GM19467 (cell line): ENCODE measurements around the gene IGSF11.
"Not testable (repeated sequence)": the region's sequence is repeated elsewhere in the genome, so short reads cannot be mapped to it uniquely, and the experiment has no call there.

Source experiments
- ATAC-seq: cut with Tn5 transposase; IDR thresholded peaks from one replicate; pipeline ENCODE4 v1.9.1; 2021; ENCODE audit warnings: mild to moderate bottlenecking, moderate library complexity; ENCODE audit not compliant: unreplicated experiment

The IGSF11 gene

DNA sequence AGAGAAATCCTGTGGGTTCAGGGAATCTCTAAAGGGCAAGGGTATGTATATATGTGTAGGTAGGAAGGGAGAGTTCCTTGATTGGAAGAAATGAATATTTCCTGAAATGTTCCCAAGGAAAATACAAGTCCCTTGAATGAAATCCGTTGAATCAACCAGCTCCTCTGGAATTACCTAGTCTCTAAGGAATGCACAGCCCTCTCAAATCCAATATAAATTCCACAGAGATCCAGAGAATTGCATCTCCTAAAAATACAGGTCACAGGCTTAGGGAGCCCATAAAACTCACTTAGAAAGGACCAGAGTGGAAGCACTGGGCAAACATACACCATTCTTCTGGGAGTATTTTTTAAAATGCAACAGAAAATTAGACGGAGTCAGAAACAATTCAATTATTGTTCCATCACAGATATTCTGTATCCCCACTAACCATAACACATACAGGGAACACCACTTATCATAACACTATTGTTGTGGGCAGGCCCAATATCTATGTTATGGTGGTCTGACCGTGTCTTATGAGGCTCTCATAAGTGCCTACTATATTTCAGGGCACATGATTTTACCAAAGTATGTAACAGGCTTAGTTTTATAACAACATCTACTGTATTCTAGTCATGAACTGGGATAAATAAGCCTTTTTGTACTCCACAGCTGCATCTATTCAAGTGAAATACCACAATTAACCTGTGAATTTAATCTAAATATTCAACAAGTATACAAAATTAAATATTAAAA is 43.7 kb downstream of the IGSF11 start:
- ATAC-seq = no peak

DNA sequence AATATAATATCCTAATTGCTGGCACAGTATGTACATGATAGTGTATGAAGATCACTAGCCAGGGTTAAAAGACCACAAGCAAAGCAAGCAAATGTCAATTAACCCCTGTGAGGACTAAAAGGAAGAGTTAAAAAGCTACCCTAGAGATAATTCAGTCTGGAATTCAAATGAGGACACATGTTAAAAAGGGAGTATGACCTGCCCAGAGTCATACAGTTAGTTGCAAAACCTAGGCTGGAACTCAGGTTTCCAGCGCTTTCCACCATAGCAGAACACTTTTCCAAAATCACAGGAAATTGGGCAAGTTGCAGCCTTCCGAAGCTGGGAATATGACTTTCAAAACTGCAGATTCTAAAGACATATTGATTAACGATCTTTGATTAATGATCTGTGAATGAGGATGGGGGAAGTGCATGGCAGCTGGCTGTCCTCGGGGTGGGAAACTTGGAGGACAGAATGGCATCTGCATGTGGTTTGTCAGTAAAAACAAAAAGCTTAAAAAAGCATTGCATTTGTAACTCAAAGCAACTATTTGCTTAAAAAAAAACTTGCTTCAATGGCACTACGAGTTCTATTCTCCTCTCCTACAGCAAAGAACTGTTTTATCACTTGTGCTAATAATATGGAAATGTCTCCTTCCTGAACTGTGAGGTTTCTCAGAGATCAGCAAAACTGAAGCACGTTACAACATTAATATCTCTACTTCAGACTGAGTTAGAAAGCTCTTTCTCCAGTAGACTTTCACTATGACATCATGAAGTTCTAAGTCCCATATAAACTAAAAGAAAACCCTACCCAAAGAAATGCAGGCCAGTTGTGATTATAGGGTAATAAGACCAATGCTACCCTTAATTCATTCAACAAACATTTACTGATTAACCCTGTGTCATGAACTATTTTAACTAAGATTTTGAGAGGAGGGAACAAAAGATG is 46.2 kb downstream of the IGSF11 start:
- ATAC-seq = no peak

DNA sequence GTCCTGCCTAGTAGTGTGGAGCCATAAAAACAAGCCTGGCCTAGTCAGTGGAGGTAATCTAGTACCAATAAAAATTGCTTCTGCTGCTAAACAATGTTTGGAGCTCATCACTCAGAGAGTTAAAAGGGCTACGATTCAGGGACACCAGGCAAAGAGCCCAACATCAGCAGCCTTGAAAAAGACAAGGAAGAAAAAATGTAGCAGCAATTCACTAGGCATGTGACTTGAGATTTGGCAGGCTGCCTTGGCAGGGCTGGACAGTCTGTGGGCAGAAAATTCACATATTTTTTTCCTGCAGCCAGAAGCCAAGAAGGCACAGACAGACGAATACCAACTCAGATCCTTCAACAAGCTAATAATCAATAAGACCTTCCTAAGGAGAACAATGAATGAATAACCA is 47.2 kb downstream of the IGSF11 start:
- no peak for ATAC-seq

DNA sequence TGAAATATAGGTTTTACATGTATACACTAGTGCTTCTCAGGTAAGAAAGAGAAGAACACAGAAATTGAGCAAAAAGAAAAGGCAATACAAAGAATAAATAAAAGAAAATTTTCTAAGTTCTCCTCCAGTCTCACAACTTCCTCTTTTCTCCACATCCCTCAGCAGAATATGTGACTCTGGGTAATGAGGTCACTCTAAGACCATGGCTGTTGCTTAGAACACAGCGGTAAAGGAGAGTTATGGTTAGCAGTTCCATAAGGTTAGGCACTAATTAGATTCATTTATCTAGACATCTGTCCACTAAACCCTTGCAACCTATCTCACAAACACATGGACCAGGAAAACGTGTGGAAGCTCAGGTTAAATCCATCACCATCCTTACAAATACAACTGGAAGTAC is 47.9 kb downstream of the IGSF11 start:
- ATAC-seq = no peak

DNA sequence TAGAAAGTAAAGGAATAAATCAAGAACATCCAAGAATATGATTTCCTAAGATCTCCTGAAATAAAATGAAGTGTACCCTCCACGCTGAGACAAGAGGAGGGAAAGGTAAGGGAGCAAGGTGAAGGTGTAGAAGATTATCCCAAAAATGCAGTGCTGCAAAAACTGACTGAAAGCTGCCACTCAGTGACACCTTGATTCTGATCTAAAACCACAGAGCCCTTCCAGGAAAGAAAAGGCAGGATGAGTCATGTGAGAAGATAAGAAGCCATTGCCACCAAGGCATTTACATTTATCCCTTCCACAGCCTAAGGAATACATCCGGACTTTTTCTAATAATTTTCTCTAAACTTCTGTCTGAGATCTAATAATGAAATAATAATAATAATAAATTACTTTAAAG is 49.9 kb downstream of the IGSF11 start:
- ATAC-seq = no peak

DNA sequence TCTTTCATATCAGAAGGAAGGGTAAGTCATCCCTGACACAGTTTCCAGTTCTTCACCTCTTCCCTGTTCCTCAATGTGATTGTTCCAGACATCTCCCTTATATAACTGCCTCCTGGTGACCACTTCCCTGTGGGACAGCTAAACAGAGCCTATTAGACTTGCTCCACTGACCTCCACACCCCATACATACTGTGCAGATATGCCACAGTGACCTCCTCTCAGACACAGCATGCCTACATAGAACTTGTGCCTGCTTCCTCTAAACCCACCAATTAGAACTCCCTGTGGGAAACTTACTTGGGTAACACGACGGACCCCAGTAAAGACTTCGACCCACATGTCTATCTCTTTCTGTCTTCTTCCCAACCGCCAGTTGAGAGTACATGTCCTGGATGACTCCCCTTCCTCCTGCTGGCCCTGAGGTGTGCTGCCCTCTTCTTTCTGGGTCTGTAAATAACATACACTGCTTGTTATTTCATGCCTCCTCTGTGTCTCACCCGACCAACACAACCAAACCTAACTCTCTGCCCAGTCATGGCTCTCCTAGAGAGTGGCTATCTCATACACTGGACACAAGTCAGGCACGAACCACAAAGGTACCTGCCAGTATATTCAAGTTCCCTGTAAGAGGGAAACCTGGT is 53.0 kb downstream of the IGSF11 start:
- no peak for ATAC-seq

DNA sequence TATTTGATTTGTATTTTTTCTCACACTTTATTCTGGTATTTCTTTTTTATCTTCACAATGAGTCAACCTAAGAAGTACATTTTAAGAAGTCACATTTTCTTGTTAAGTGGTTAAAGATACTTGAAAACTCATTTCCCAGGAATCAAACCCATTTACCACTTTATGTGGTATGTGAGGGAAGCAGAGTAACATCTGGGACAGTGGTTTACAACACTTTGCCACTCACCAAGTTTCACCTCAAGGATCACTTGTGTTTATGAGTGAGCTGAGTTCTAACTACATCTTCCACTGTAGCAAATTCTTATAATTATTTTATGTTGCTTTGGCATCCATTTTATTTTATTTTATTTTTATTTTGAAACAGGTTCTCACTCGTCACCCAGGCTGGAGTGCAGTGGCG is 53.8 kb downstream of the IGSF11 start:
- ATAC-seq = no peak

DNA sequence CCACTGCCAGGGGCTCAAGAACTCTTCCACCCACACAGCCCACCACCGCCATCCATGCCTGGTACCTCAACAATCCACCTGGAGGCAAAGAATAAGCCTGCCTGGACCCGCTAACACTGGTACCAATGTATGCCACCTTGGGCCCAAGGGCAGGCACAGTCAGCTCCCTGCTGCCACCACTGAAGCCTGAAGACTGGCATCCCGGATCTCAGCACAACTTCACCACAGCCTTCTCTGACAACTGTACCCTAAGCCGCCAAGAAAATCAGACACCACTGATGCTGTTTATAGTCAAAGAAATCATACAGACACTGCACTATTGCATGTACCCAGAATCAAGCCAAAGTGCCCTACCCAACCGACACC is 56.3 kb downstream of the IGSF11 start:
- ATAC-seq = no peak

DNA sequence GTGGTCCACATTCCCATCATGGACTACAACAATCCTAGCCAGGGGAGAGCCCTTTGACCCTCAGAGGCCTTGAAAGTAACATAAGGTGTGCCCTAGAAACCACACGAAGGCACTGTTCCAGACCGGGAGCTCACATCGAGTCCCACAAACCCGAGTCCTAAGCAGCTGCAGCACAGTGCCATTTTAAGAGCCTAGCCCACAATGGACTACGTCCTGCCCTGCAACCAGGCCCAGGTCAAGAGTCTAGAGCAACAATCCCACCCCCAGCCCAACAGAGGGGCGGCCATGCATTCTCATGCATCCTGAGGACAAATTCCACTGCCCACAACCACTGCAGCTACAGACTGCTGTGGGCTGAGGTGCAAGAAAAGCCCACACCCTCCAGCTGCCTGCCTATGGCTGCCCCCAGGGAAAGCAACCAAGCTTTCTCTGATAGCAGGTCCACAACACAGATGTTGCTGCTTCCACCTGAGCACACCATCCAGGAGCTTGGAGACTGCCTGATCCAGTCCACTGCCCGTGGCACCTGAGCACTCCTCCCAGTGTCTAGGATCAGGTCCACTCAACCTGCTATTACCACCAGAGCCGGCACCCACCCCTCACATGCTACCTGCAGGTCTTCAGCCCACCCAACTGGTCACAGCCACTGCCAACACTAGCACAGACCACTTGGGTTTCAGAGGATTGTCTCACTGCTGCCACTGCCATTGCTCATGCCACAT is 56.8 kb downstream of the IGSF11 start:
- ATAC-seq = no peak

- no peak for ATAC-seq
Measured at GRCh38 chr3:118977118-118977517, 57.5 kb downstream of the IGSF11 start.

DNA sequence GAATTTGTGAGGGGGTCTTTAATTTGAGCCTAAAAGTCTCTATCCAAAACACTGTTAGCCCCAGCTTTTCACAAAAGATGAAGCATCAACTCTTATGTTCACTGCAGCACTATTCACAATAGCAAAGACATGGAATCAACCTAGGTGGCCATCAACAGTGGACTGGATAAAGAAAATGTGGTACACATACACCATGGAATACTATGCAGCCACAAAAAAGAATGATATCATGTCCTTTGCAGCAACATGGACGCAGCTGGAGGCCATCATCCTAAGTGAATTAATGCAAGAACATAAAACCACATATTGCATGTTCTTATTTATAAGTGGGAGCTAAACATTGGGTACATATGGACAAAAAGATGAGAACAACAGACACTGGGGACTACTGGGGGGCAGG is 59.2 kb downstream of the IGSF11 start:
- not testable (repeated sequence) for ATAC-seq

- ATAC-seq = no peak
Measured at GRCh38 chr3:118974356-118975097, 60.1 kb downstream of the IGSF11 start.

GRCh38 chr3:118973050-118973449 is 61.6 kb downstream of the IGSF11 start:
- ATAC-seq = no peak

DNA sequence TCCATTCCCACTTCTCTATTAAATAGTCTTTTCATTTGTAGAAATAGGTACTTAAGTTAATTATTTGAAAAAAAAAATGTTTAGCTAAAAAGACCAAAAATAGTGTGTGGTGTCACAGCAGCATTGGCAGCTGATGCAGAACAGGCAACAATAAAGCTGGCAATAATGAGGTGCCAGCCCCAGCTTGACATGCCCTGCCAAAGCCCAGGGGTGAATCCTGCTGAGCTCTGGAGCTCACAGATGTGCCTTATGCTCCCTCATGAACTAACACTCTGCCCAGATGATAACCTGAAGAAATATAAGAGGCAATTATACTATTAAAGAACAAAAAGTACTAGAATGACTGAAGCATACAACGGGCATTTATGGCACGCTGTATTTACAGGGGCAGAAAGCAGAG is 63.8 kb downstream of the IGSF11 start:
- no peak for ATAC-seq

GRCh38 chr3:118968640-118969039 is 66.0 kb downstream of the IGSF11 start:
- ATAC-seq = no peak

- no peak for ATAC-seq
Measured at GRCh38 chr3:118968111-118968510, 66.5 kb downstream of the IGSF11 start.

GRCh38 chr3:118966700-118967099 is 67.9 kb downstream of the IGSF11 start:
- no peak for ATAC-seq

DNA sequence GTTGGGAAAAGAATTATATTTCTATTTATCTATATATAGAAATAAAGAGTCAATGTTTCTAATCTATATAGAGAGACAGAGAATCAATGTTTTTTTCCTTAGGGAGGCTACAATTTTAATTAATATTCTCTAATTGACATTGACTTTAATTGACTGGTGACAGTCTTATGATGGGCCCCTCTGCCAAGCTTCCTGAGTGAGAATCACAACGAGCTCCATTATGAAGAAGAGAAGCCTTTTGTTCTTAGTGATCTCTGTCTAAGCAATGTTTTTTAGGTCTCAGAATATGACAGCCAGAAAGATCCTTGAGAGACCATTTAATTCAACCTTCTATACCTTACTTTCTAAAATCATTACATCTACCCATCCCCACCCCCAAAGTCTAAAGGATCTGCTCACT is 70.9 kb downstream of the IGSF11 start:
- no peak for ATAC-seq

- no peak for ATAC-seq
Measured at GRCh38 chr3:118960876-118961450, 73.7 kb downstream of the IGSF11 start.

DNA sequence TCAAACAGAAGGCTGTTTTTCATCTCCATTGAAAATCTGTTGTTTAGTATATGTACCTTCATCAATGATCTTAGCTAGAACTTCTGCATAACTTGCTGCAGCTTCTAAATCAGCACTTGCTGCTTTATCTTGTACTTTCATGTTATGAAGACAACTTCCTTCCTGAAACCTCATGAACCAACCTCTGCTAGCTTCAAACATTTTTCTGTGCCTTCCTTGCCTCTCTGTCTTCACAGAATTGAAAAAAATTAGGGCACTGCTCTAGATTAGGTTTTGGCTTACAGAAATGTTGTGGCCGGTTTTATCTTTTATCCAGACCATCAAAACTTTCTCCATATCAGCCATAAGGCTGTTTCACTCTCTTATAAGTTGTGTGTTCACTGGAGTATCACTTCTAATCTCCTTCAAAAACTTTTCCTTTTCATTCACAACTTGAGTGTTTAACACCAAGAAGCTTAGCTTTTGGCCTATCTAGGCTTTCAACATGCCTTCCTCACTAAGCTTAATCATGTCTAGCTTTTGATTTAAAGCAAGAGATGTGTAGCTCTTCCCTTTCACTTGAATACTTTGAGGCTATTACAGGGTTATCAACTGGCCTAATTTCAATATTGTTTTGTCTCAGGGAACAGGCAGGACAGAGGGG is 78.6 kb downstream of the IGSF11 start:
- ATAC-seq = no peak
